HFFc6 (cell line): ENCODE results near the gene RRP1B. TPM values are rescaled to one million over a fixed set of nuclear protein-coding genes. Genes with fewer than 3 reads are reported as not detected.

Experiments used
- DNase-seq: peaks from one replicate; pipeline ENCODE4 v3.0.0-alpha.2; 2018
- H3K27ac Mint-ChIP-seq: 2 replicates; pipeline ENCODE4 v1.8.0; 2020; ENCODE audit warnings: mild to moderate bottlenecking, mixed read lengths
- H3K27me3 Mint-ChIP-seq: 2 replicates; pipeline ENCODE4 v1.8.0; 2021; ENCODE audit warnings: mild to moderate bottlenecking, moderate library complexity, mixed read lengths; ENCODE audit not compliant: insufficient read depth
- H3K36me3 Mint-ChIP-seq: 2 replicates; pipeline ENCODE4 v1.8.0; 2021; ENCODE audit warnings: low read depth, mixed read lengths
- H3K4me1 Mint-ChIP-seq: 2 replicates; pipeline ENCODE4 v1.8.0; 2020; ENCODE audit warnings: low read depth, mixed read lengths
- H3K4me3 Mint-ChIP-seq: 2 replicates; pipeline ENCODE4 v1.8.0; 2020; ENCODE audit warnings: mild to moderate bottlenecking, moderate library complexity, mixed read lengths
- H3K9me3 Mint-ChIP-seq: 2 replicates; pipeline ENCODE4 v1.8.0; 2020; ENCODE audit warnings: mild to moderate bottlenecking, mixed read lengths
- total RNA-seq, 6 experiments: library from RNA; stranded (reverse); fragmentation: NEBNext Ultra II Directional; extraction: Animal tissue kit (Norgen Biotek cat#: 25700); gene quantifications; 2 replicates in 1 of 6; 3 replicates in 5 of 6; pipeline ENCODE4 v1.2.3, GENCODE V29; 2021
- TF ChIP-seq, protein P1 (sequence below): fragments of 200-600 bp; sonication (generic); IDR thresholded peaks from 2 replicates; pipeline ENCODE4 v1.5.0; 2021; ENCODE audit warnings: antibody characterized with exemption, mild to moderate bottlenecking

RRP1B gene
- total RNA-seq, 6 experiments from 2014 or later = 26.9 to 34.4 (median 27.6) TPM

DNA sequence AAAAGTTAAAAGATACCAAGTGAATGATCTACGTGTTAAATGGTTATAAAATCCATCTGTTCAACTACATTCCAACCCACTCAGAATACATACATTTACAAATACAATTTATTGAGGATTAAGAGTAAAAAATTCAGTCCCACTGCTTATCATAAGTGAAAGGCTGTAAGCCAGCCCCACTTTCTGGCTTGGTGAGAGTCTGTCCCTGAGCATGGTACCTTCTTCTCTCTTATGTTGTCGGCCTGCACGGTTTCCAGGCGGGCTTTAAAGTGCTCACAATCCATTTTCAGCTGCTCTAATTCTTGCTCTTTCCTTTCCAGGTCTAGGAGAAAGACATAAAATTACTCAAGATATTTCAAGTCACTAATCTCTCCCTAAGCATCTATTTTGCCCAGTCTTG, 15.3 kb upstream of the RRP1B start:
- TF ChIP-seq, protein P1, sequence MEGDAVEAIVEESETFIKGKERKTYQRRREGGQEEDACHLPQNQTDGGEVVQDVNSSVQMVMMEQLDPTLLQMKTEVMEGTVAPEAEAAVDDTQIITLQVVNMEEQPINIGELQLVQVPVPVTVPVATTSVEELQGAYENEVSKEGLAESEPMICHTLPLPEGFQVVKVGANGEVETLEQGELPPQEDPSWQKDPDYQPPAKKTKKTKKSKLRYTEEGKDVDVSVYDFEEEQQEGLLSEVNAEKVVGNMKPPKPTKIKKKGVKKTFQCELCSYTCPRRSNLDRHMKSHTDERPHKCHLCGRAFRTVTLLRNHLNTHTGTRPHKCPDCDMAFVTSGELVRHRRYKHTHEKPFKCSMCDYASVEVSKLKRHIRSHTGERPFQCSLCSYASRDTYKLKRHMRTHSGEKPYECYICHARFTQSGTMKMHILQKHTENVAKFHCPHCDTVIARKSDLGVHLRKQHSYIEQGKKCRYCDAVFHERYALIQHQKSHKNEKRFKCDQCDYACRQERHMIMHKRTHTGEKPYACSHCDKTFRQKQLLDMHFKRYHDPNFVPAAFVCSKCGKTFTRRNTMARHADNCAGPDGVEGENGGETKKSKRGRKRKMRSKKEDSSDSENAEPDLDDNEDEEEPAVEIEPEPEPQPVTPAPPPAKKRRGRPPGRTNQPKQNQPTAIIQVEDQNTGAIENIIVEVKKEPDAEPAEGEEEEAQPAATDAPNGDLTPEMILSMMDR = no peak
- Mint-ChIP-seq H3K36me3 (no peaks in the 10 kb centered on the region), H3K4me3 (peak overlapping the region; percentile 65; the same call in 1 of the 2 replicates), H3K9me3 (no peaks in the 10 kb centered on the region), H3K27ac (no peak overlapping the region; the same call in 1 of the 2 replicates), H3K27me3 (peaks cover 2% of the 10 kb centered on the region), H3K4me1 (peaks cover 39% of the 10 kb centered on the region)
- no peak for DNase-seq

DNA sequence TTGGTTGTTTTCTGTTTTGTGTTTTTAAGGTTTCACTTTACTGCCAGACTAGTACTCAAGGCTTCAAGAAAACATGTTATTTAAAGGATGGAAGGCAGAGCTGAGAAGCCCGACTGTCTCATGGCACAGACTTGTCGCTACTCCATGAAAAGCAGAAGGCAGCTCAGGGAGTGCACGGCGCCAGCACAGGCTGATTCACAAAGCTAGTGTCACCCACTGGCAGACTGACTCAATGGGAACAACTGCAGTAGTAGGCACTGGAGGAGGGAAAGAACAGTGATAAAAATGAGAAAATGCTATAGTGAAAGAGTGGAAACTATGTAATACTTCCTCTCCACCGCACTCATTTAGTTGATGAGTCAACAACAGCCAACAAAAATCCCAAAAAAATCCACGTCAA, 14.8 kb upstream of the RRP1B start:
- Mint-ChIP-seq H3K4me1 (peaks cover 35% of the 10 kb centered on the region), H3K9me3 (no peaks in the 10 kb centered on the region), H3K27me3 (peaks cover 4% of the 10 kb centered on the region), H3K27ac (peak overlapping the region; percentile 34), H3K36me3 (no peaks in the 10 kb centered on the region), H3K4me3 (peak overlapping the region; percentile 65)
- TF ChIP-seq, protein P1 = no peak
- DNase-seq = peak; percentile 48

DNA sequence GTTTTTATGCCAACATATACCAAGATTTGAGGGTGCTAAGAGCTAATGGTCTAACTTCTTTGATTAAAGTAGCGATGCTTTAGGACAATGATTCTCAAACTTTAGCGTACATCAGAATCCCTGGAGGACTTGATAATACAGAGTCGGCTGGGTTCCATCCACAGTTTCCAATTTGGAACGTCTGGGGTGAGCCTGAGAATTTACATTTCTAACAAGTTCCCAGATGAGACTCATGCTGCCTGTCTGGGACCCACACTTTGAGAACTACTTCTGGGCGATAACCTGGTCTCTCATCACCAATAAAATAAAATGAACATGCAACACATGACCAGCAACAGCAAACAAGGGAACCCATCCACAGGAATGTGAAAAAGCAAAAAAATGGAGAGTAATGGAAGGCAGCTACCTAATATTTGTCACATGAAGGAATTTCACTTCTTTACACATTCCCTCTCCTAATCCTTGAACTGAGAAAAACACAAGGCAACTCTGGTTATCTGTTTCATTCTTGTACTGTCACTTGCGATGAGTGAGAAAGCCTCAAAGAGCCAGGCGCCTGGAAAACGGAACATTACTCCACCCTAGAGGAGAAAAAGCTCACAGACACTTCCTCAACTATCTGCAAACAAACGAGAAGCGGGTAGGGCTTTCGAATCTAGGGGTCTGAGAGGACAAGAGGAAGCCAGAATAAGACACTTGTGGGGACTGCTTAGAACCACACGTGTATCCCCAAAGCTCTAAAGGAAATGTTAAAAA, 14.0 kb upstream of the RRP1B start:
- TF ChIP-seq, protein P1 = peak; percentile 70
- DNase-seq = peak; percentile 67
- Mint-ChIP-seq H3K4me1 (peaks cover 29% of the 10 kb centered on the region), H3K27me3 (peaks cover 4% of the 10 kb centered on the region), H3K27ac (peak overlapping the region; percentile 69), H3K9me3 (no peaks in the 10 kb centered on the region), H3K36me3 (no peaks in the 10 kb centered on the region), H3K4me3 (peak overlapping the region; percentile 82)

DNA sequence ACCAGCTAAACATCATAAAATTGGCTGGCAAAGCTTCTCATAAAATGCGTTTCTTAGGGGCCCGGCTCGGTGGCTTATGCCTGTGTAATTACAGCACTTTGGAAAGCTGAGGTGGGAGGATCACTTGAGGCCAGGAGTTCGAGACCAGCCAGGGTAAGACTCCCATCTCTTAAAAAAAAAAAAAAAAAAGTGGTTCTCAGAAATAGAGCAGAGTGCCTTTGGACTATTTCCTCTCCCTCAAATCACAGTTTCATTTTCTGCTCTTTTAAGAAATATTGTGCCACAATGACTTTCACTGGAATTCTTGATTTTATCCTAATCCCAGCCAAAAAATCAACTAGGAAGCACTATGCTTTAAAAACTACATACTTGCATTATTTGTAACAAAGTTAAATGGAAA, 13.4 kb upstream of the RRP1B start:
- peak overlapping the region; percentile 69 for H3K27ac Mint-ChIP-seq
- H3K9me3 Mint-ChIP-seq = no peaks in the 10 kb centered on the region
- no peaks in the 10 kb centered on the region for H3K36me3 Mint-ChIP-seq
- no peak for DNase-seq
- H3K27me3 Mint-ChIP-seq = peaks cover 4% of the 10 kb centered on the region
- peak overlapping the region; percentile 82 for H3K4me3 Mint-ChIP-seq
- TF ChIP-seq, protein P1 = no peak
- peaks cover 29% of the 10 kb centered on the region for H3K4me1 Mint-ChIP-seq

DNA sequence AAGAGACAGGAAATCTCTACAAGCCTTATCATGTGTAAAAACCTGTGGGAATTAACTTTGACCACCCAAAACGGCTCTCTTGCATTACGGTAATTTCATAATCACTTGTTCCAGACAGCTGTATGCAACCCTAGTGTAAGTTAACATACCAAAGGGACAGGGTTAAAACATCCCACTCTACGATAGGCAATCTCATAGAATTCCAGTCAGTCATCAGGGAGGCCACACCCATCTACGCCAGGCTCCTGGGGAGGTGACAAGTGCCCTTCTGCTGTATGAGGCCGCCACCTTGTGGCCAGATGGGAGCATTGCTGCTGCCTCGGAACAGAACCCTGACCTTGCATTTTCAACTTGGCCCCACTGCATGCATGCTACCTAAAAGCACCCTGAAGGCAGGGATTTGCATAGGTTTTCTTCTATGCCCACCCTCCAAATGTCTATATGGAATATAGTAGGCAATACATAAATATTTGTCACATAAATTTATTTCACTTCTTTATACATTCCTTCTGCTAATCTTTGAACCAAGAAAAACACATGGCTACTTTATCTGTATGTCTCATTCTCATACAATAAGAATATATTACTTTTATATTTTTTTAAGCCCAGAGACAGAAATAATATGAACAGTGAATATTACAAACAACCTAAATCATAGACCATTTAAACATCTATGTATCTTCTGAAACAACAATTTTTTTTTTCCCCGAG, 12.7 kb upstream of the RRP1B start:
- Mint-ChIP-seq H3K9me3 (no peaks in the 10 kb centered on the region), H3K36me3 (no peaks in the 10 kb centered on the region), H3K4me1 (peaks cover 29% of the 10 kb centered on the region), H3K27me3 (peaks cover 4% of the 10 kb centered on the region), H3K4me3 (peak overlapping the region; percentile 82; the same call in 1 of the 2 replicates), H3K27ac (no peak overlapping the region)
- DNase-seq = peak; percentile 83
- TF ChIP-seq, protein P1 = peak; percentile 100
